Endothelial cell of umbilical vein (primary cell): ENCODE results near the gene ITGB2. TPM values are rescaled to one million over a fixed set of nuclear protein-coding genes. Genes with fewer than 3 reads are reported as not detected.

Experiments used
- BruUV-seq: library from RNA; stranded (reverse); fragments of 400-500 nt; replicated peaks from 2 replicates; lab custom pipeline; 2021; lab: Mats Ljungman, UMichigan
- CTCF ChIA-PET: fragments of 300-600, 350-600 bp; sonication (Branson Sonifier 250); formaldehyde crosslinking; loops from one replicate; lab custom pipeline; 2021; ENCODE audit warnings: antibody characterized with exemption, inconsistent platforms; lab: Charles Lee
- POLR2A ChIA-PET: fragments of 300-600, 350-600 bp; sonication (Branson Sonifier 250); formaldehyde crosslinking; loops from one replicate; lab custom pipeline; 2021; ENCODE audit warnings: antibody characterized with exemption, inconsistent platforms; lab: Charles Lee
- DNase-seq: peaks from one replicate; pipeline ENCODE4 v3.0.0-alpha.2; 2011; ENCODE audit warnings: low read depth, low spot score
- FAIRE-seq: peaks from 2 replicates; lab custom pipeline; 2011; peaks lifted over from hg19 to GRCh38; lab: Jason Lieb, UNC
- H2AFZ ChIP-seq: 2 replicates; pipeline ENCODE4 v1.6.0; 2012; ENCODE audit warnings: low read depth, low read length, control low read depth, inconsistent platforms
- H3K27ac ChIP-seq: 2 replicates; pipeline ENCODE4 v1.5.1; 2011; ENCODE audit warnings: low read depth, mild to moderate bottlenecking, control low read depth, low read length, moderate library complexity; ENCODE audit not compliant: insufficient read depth
- H3K27me3 ChIP-seq, 2 experiments: 2 replicates each; pipeline versions ENCODE4 v1.6.0 to v1.6.1; 2011; ENCODE audit warnings: low read length in 2 of 2, mixed read lengths in 1 of 2; ENCODE audit not compliant: control insufficient read depth in 2 of 2, insufficient read depth in 2 of 2
- H3K36me3 ChIP-seq, 2 experiments: 2 replicates in 1 of 2; 3 replicates in 1 of 2; pipeline ENCODE4 v1.5.1; 2011; ENCODE audit warnings: low read length in 2 of 2, mild to moderate bottlenecking in 1 of 2, moderate library complexity in 1 of 2; ENCODE audit not compliant: control insufficient read depth in 2 of 2, insufficient read depth in 2 of 2; ENCODE audit errors: extremely low read depth in 1 of 2
- H3K4me1 ChIP-seq: 3 replicates; pipeline ENCODE4 v1.5.1; 2011; ENCODE audit warnings: mild to moderate bottlenecking, low read length; ENCODE audit not compliant: control insufficient read depth, insufficient read depth; ENCODE audit errors: extremely low read depth
- H3K4me2 ChIP-seq: 2 replicates; pipeline ENCODE4 v1.6.1; 2011; ENCODE audit warnings: low read length, control low read depth, mixed read lengths; ENCODE audit not compliant: insufficient read depth
- H3K4me3 ChIP-seq, 3 experiments: fragments of 200-600 bp in 1 of 3; sonication (generic), shearing (Covaris generic) in 1 of 3; replicated peaks in 1 of 3; 2 replicates each; pipeline ENCODE4 v1.5.1; 2011 to 2016; ENCODE audit warnings: control low read depth in 3 of 3, low read length in 3 of 3, mild to moderate bottlenecking in 2 of 3, inconsistent platforms in 1 of 3, low read depth in 1 of 3, moderate library complexity in 1 of 3; ENCODE audit not compliant: insufficient read depth in 1 of 3
- H3K79me2 ChIP-seq: 2 replicates; pipeline ENCODE4 v1.6.0; 2012; ENCODE audit warnings: low read length, inconsistent platforms; ENCODE audit not compliant: control insufficient read depth, insufficient read depth
- H3K9ac ChIP-seq: replicated peaks from 2 replicates; pipeline ENCODE3; 2011; ENCODE audit warnings: low read length, control low read depth; ENCODE audit not compliant: insufficient read depth; ENCODE audit errors: extremely low read depth
- H3K9me1 ChIP-seq: replicated peaks from 3 replicates; pipeline ENCODE4 v1.6.0; 2011; ENCODE audit warnings: mild to moderate bottlenecking, low read length; ENCODE audit not compliant: control insufficient read depth, insufficient read depth; ENCODE audit errors: extremely low read depth
- H3K9me3 ChIP-seq: replicated peaks from 2 replicates; pipeline ENCODE4 v1.5.1; 2012; ENCODE audit warnings: low read length, inconsistent platforms; ENCODE audit not compliant: control insufficient read depth, insufficient read depth
- H4K20me1 ChIP-seq: replicated peaks from 2 replicates; pipeline ENCODE3; 2011; ENCODE audit warnings: mild to moderate bottlenecking, low read length; ENCODE audit not compliant: control insufficient read depth, insufficient read depth; ENCODE audit errors: extremely low read depth
- EZH2 ChIP-seq: IDR thresholded peaks from 2 replicates; pipeline ENCODE4 v1.6.1; 2012; ENCODE audit warnings: borderline replicate concordance, low read depth, mild to moderate bottlenecking, moderate library complexity, low read length, inconsistent platforms; ENCODE audit not compliant: severe bottlenecking
- FOS ChIP-seq: IDR thresholded peaks from 2 replicates; pipeline ENCODE4 v1.6.1; 2011; ENCODE audit warnings: mild to moderate bottlenecking, low read length, moderate library complexity, borderline replicate concordance; ENCODE audit not compliant: insufficient read depth
- GATA2 ChIP-seq: IDR thresholded peaks from 2 replicates; pipeline ENCODE4 v1.7.0; 2011; ENCODE audit warnings: low read depth, mild to moderate bottlenecking, moderate library complexity, mixed read lengths, low read length; ENCODE audit not compliant: insufficient read length, insufficient read depth
- JUN ChIP-seq: IDR thresholded peaks from 2 replicates; pipeline ENCODE4 v1.6.1; 2011; ENCODE audit warnings: borderline replicate concordance, low read depth; ENCODE audit not compliant: insufficient read length, insufficient read depth
- MYC ChIP-seq: IDR thresholded peaks from one replicate; pipeline ENCODE4 v1.6.1; 2011; ENCODE audit warnings: mild to moderate bottlenecking, low read depth, low read length
- POLR2A ChIP-seq: IDR thresholded peaks from 2 replicates; pipeline ENCODE4 v1.6.1; 2012; ENCODE audit warnings: low read depth, mild to moderate bottlenecking, control low read depth, low read length
- POLR2AphosphoS5 ChIP-seq: IDR thresholded peaks from 2 replicates; pipeline ENCODE4 v1.6.1; 2012; ENCODE audit warnings: low read depth, mild to moderate bottlenecking, control low read depth, low read length, moderate library complexity; ENCODE audit not compliant: insufficient read depth
- dilution Hi-C: fragments of 300-500 bp; cut with MboI; formaldehyde crosslinking; loops from one replicate; pipeline ENCODE4 v1.15.0; 2019; ENCODE audit warnings: low sequenced_read_pairs; ENCODE audit not compliant: extremely low pct_ligation_motif_present
- intact Hi-C: fragments of 100-400 bp; cut with micrococcal nuclease; formaldehyde crosslinking; loops from one replicate; pipeline ENCODE4 v1.10.0; 2022
- polyA plus RNA-seq, 4 experiments: library from polyadenylated mRNA; depleted of rRNA in 3 of 4; stranded (reverse) in 3 of 4; unstranded in 1 of 4; fragments of >200 nt; gene quantifications; 2 replicates each; pipeline versions ENCODE4 v1.2.1 to v1.2.3, GENCODE V29; 2011 to 2012; ENCODE audit warnings: missing spikeins in 1 of 4
- total RNA-seq: library from RNA; stranded (reverse); gene quantifications from 2 replicates; pipeline ENCODE4 v1.2.3, GENCODE V29; 2021
- TF ChIP-seq, protein P1 (sequence below): IDR thresholded peaks from 2 replicates; pipeline ENCODE4 v1.6.1; 2011; ENCODE audit not compliant: insufficient read depth, insufficient read length
- TF ChIP-seq, protein P2 (sequence below), 2 donors: IDR thresholded peaks; 1 replicate in 1 of 2; 2 replicates in 1 of 2; pipeline ENCODE4 v1.5.1; 2011; ENCODE audit warnings: low read length in 2 of 2, mild to moderate bottlenecking in 2 of 2, moderate library complexity in 2 of 2, control low read depth in 1 of 2, inconsistent platforms in 1 of 2, low read depth in 1 of 2; ENCODE audit not compliant: insufficient read depth in 1 of 2; ENCODE audit errors: extremely low read depth in 1 of 2

Gene ITGB2
- total and polyA plus RNA-seq, 2 donors (not counting 3 experiments of a cell fraction or from before 2014, with no cell fraction given): 0.39 to 0.91 TPM

DNA sequence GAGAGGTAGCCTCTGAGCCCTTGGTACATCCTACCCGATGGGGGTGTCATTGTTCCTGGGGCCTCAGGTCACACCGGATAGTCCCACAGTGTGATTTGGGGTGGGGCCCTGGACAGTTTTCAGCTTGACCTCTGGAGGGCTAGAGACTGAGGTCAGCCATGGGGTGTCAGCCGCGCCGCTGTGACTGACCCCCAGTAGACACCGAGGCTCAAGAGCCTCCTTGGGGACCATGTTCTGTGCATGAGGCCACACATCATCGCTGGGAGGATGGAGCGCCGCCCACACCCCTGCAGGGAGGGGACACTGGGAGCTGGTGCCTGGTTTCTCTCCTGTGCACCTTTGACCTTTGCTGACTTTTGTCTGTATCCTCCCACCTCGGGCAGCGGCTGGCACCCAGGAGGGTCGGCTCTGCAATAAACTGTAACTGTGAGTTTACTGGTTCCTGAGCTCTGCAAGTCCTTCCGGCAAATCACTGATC is 22.6 kb downstream of the ITGB2 start:
- dilution Hi-C loops: no loop called here
- Histone ChIP-seq H3K9me3 (no peaks in the 10 kb centered on the region), H3K4me1 (no peaks in the 10 kb centered on the region), H3K27ac (no peak overlapping the region), H3K79me2 (no peaks in the 10 kb centered on the region), H3K9ac (no peak overlapping the region), H3K4me3 (no peak overlapping the region), H3K27me3 (no peaks in the 10 kb centered on the region), H3K36me3 (no peaks in the 10 kb centered on the region), H2AFZ (no peak overlapping the region), H4K20me1 (no peaks in the 10 kb centered on the region), H3K9me1 (no peaks in the 10 kb centered on the region), H3K4me2 (no peak overlapping the region)
- POLR2A ChIA-PET: no interaction called here
- FAIRE-seq: no peak
- no TSS peak for BruUV-seq
- TF ChIP-seq, protein P1, sequence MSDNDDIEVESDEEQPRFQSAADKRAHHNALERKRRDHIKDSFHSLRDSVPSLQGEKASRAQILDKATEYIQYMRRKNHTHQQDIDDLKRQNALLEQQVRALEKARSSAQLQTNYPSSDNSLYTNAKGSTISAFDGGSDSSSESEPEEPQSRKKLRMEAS: no peak
- TF ChIP-seq, protein P2, sequence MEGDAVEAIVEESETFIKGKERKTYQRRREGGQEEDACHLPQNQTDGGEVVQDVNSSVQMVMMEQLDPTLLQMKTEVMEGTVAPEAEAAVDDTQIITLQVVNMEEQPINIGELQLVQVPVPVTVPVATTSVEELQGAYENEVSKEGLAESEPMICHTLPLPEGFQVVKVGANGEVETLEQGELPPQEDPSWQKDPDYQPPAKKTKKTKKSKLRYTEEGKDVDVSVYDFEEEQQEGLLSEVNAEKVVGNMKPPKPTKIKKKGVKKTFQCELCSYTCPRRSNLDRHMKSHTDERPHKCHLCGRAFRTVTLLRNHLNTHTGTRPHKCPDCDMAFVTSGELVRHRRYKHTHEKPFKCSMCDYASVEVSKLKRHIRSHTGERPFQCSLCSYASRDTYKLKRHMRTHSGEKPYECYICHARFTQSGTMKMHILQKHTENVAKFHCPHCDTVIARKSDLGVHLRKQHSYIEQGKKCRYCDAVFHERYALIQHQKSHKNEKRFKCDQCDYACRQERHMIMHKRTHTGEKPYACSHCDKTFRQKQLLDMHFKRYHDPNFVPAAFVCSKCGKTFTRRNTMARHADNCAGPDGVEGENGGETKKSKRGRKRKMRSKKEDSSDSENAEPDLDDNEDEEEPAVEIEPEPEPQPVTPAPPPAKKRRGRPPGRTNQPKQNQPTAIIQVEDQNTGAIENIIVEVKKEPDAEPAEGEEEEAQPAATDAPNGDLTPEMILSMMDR (IDR thresholded peaks at IDR 0.05; ENCODE audit: extremely low read depth in 1 of 2, insufficient read depth in 1 of 2, low read depth in 1 of 2, low read length in 2 of 2): no peak
- no peak for TF ChIP-seq MYC
- no peak for TF ChIP-seq GATA2
- no peak for TF ChIP-seq JUN
- no peak for TF ChIP-seq POLR2A
- TF ChIP-seq POLR2AphosphoS5: no peak
- TF ChIP-seq EZH2: no peak
- TF ChIP-seq FOS: no peak
- DNase-seq: no peak
- intact Hi-C loops: no loop called here
- CTCF ChIA-PET: interaction anchor here (0.8 to 1.0 kb wide), 3 partner anchors 9 to 30 kb away, joined by 3 to 4 read pairs (median 3); no protein-coding TSS in a partner anchor
